ENCODE data around the gene SELENON.
A peak's percentile ranks its signal among the peaks of the same experiment; 100 is the strongest.

SELENON gene

GRCh38 chr1:25813071-25813733 lies 13.2 kb downstream of the SELENON start:
- no peak for TF ChIP-seq CTCF (conservative IDR thresholded peaks at IDR 0.05)
- TF ChIP-seq ZFX (IDR thresholded peaks at IDR 0.05) = no peak
- H3K27ac ChIP-seq = no peak overlapping the region

- no peak overlapping the region for H3K27ac ChIP-seq
- no peak for TF ChIP-seq ZFX (IDR thresholded peaks at IDR 0.05)
Observed at GRCh38 chr1:25813734-25814471, 13.9 kb downstream of the SELENON start.

DNA sequence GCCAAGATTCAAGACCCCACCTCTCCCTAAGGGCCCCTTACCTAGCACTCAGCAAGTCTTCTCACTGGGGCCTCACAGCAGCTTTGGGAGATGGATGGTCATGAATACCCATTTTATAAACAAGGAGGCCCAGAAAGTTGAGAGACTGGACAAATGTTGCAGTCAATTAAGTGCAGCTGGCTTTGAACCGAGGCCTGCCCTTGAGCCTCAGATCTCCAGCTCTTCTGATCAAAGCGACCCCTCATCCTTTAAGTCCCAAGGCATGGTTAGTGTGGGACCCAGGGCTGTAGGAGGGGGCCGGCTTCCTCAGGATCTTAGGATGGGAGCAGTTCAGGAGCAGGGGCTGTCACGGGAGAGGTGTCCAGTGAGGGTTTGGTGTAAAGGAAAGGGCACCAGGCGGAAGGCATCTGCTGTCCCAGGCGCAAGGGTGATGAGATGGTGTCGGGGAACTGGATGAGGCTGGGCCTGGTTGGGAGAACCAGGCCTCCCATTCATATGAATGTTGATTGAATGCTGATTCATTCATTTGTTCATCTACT lies 14.6 kb downstream of the SELENON start:
- TF ChIP-seq CTCF (conservative IDR thresholded peaks at IDR 0.05) (no peak), ZFX (IDR thresholded peaks at IDR 0.05) (no peak)
- H3K27ac ChIP-seq = no peak overlapping the region

- H3K27ac ChIP-seq = no peak overlapping the region
- TF ChIP-seq CTCF (conservative IDR thresholded peaks at IDR 0.05) (no peak), ZFX (IDR thresholded peaks at IDR 0.05) (no peak)
Observed at GRCh38 chr1:25815208-25816111, 15.5 kb downstream of the SELENON start.

- TF ChIP-seq ZFX (IDR thresholded peaks at IDR 0.05) (no peak), CTCF (conservative IDR thresholded peaks at IDR 0.05) (no peak)
- H3K27ac ChIP-seq = no peak overlapping the region
Observed at GRCh38 chr1:25816112-25816718, 16.2 kb downstream of the SELENON start.

DNA sequence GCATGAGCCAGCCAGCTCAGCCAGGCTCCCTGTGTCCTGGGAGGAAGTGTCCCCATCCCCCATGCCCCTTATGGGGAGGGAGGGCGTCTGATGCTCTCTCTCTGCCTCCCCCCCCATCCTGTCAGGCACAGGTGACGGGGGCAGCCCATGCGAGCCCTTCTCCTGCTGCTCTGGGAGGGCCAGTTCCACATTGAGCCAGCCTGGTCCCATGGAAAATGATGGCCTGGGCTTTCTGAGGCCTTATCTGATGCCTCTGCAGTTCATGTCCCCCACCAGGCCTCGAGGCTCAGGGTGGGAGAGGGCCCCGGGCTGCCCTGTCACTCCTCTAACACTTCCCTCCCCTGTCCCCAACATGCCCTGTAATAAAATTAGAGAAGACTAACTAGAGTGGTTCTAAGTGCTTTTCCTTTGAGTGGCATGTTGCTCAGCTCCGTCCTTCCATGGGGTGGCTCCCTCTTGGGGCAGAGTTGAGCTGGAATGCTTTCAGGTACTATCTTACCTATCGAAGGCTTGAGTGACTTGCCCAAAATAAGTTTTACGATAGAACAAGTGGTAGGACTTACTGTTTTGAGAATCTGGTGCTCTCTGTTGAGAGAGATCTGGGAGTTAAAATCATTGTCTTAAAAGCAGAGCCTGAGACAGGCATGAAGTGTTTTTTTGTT lies 18.0 kb downstream of the SELENON start:
- H3K27ac ChIP-seq = peak overlapping the region; percentile 15; the same call in 1 of the 2 replicates
- TF ChIP-seq ZFX (IDR thresholded peaks at IDR 0.05) (no peak), CTCF (conservative IDR thresholded peaks at IDR 0.05) (peak; percentile 30)

DNA sequence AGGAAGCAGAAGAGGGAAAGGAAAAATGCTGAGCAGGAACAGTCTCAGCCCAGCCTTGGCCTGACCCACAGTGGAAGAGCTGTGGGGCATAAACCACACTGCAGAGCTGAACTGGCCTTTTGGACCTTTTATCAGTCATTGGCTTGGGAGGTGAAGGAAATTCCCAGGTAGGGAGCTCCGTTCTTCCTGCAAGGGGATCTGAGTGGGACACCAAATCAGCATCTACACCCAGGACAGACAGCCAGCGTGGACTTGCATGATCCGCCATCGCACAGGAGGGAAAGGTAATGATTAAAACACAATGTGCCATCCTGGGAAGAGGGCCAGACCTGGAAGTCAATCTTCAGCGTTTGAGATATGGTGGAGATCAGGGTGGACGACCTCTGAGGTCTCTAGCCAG lies 18.6 kb downstream of the SELENON start:
- H3K27ac ChIP-seq = peak overlapping the region; percentile 93
- no peak for TF ChIP-seq ZFX (IDR thresholded peaks at IDR 0.05)
- TF ChIP-seq CTCF (conservative IDR thresholded peaks at IDR 0.05) = no peak
